COLO668 (cell line): Measurements from ENCODE around the gene PRRT1B.
A peak's percentile ranks its signal among the peaks of the same experiment; 100 is the strongest.
"Not testable (repeated sequence)": the region's sequence is repeated elsewhere in the genome, so short reads cannot be mapped to it uniquely, and the experiment has no call there.

ENCODE experiments used
- DNase-seq: peaks from one replicate; lab custom pipeline; 2025; ENCODE audit not compliant: unreplicated experiment; lab: John Stamatoyannopoulos, UW

The PRRT1B gene

GRCh38 chr9:131545003-131545785, at the start of gene PRRT1B:
Gene PRRT1B (plus strand): TSS chr9:131545523. CDS start chr9:131545616, 93 bp downstream.
- peak; percentile 98 for DNase-seq

DNA sequence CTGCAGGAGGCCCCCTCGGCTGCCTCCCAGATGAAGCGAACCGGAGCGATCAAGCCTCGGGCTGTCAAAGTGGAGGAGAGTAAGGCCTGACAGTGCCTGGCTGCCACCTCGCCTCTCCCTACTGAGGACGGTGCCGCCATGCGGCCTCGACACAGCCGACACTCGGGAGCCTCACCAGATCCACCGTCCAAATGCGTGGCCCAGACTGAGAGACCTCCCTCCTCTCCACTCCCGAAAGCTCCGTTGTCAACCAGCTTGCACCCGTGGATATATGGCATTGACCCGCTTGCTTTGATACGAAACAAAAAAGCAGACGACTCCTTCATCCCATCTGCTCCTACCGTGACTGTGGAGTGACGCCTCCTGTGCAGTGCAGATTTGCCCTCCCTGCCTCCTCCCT, 49.5 kb upstream of the PRRT1B start:
- DNase-seq = no peak

GRCh38 chr9:131496844-131497405, 48.4 kb upstream of the PRRT1B start:
- no peak for DNase-seq

DNA sequence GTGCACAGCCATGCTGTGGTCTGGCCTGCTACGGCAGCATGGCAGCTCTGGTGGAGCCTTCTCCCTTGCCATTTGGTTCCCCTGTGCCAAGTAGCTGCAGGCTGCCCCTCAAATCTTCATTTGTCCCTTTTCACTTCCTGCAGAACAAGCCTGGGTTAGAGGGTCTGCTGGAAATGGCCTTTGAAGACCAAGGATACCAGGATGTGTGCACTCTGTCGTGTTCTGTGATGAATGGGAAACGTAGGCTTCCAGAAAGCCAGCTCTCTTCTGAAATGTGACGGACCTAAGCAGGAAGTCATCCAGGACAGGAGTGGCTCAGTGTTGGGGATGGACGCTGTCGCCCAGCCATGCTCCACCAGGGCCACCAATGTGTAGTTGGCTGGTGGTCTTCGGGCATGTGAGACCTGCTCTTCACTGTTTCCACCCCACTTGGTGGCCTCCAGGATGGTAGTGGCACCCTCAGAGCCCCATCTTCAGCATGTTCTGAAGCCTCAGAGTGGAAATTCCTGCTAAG, 46.0 kb upstream of the PRRT1B start:
- no peak for DNase-seq

- DNase-seq = no peak
Observed at GRCh38 chr9:131500377-131500776, 44.9 kb upstream of the PRRT1B start.

DNA sequence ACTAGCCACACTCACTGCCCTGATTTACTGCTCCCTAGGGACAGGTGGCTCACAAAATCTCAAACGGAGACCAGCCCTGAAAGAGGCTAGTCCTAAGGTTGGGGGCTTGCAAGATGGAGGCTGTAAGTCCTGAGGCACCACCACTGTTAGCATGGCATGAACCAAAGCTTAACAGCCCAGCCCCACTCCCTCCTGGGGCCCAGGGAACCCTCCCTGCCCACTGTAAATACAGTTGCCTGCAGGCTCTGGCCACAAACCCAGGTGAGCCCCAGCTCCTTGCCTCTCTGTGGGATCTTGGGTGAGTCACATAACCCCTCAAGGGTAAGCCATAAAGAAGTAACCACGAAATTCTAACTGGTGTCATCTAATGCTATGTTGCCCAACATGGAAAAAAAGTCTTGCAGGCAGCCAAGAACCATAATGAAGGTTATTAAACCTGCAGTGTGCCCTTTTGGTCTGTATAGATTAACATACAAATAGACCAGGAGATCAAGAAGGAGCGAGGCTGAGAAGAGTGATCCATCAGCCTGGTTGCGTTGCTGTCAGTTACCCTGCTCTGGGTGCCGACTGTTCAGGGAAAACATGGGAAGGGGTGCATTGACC, 44.3 kb upstream of the PRRT1B start:
- DNase-seq = no peak

GRCh38 chr9:131502781-131503625, 42.3 kb upstream of the PRRT1B start, which contains the start of gene POMT1:
Gene POMT1 (plus strand): TSS chr9:131502918. CDS start chr9:131504219, 1,301 bp downstream.
- DNase-seq = peak; percentile 94

- peak; percentile 13 for DNase-seq
Observed at GRCh38 chr9:131503626-131504465, 41.5 kb upstream of the PRRT1B start.

GRCh38 chr9:131505012-131505411, 40.3 kb upstream of the PRRT1B start:
- DNase-seq = no peak

- DNase-seq = no peak
Observed at GRCh38 chr9:131511416-131511815, 33.9 kb upstream of the PRRT1B start.

- DNase-seq = no peak
Observed at GRCh38 chr9:131511880-131512279, 33.4 kb upstream of the PRRT1B start.

DNA sequence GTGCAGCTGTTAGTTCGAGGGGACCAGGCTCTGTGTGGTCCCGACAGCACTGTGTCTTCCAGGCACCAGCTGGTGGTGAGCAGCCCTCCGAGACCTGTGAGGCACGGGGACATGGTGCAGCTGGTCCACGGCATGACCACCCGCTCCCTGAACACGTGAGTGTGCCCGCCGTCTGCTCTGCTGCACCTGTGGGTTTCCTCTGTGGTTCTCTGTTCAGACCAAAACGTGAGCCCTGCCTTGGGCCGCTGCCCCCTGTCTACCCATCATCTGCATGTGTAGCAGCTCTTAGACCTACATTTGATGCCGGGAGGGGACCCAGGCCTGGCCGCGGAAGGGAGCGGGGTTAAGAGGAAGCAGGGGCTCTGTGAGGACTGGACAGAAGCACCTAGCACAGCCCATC, 32.1 kb upstream of the PRRT1B start:
- no peak for DNase-seq

GRCh38 chr9:131515559-131516031, 29.7 kb upstream of the PRRT1B start:
- not testable (repeated sequence) for DNase-seq

DNA sequence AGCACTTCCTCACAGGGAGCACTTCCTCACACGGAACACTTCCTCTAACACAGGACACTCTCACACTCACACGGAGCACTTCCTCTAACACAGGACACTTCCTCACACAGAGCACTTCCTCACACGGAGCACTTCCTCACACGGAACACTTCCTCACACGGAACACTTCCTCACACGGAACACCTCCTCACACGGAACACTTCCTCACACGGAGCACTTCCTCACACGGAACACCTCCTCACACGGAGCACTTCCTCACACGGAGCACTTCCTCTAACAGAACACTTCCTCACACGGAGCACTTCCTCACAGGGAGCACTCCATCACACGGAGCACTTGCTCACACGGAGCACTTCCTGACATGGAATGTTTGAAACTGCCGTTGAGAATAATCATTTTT, 29.2 kb upstream of the PRRT1B start:
- DNase-seq = no peak

- DNase-seq = no peak
Observed at GRCh38 chr9:131516930-131517329, 28.4 kb upstream of the PRRT1B start.

DNA sequence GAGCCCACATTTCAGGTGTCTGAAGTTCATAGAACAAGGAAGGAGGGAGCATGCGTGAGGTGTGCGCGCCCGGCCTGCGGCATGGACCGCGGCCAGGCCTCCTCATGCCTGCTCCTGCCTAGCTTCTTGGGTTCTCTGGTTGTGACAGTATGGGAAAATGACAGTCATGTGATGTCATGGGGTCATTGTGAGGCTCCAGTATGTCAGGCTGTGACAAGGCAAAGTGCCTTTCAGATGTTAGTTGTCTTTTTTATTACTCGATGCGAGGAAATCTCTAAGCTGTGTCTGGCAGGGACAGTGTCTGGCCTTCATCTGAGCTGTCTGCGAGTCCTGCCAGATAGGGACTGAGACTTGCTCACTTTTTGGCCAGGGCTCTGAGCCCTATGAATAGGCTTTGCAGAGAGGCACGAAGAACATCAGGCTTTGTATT, 27.5 kb upstream of the PRRT1B start:
- no peak for DNase-seq

GRCh38 chr9:131518553-131518952, 26.8 kb upstream of the PRRT1B start:
- DNase-seq = no peak

- DNase-seq = no peak
Observed at GRCh38 chr9:131520503-131520902, 24.8 kb upstream of the PRRT1B start.

DNA sequence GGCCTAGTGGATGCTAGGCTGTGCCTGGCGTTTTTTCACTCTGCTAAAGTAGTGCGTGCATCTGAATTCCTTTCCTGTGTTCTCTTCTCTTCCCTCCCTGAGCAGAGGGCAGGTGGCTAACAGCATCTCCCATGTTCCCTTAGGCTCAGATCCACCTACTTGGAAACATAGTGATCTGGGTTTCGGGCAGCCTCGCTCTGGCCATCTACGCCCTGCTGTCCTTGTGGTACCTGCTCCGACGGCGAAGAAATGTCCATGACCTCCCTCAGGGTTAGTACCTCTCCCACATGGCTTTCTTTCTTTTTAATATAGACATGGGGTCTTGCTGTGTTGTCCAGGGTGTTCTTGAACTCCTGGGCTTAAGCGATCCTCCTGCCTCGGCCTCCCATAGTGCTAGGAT, 24.1 kb upstream of the PRRT1B start:
- DNase-seq = no peak

DNA sequence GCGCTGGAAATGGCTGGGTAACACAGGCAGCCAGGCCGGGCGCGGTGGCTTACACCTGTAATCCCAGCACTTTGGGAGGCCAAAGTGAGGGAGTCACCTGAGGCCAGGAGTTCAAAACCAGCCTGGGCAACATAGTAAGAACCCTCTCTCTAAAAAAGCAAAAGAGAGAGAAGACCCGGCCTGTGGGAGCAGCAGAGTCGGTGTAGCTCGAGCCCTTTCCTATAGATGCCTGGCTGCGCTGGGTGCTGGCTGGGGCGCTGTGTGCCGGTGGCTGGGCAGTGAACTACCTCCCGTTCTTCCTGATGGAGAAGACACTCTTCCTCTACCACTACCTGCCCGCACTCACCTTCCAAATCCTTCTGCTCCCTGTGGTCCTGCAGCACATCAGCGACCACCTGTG, 23.5 kb upstream of the PRRT1B start:
- DNase-seq = no peak
